GOT3 (cell line): ENCODE results near the gene LSG1.

ENCODE experiments used
- DNase-seq: peaks from one replicate; lab custom pipeline; 2025; ENCODE audit warnings: mixed read lengths; lab: John Stamatoyannopoulos, UW

Gene LSG1

DNA sequence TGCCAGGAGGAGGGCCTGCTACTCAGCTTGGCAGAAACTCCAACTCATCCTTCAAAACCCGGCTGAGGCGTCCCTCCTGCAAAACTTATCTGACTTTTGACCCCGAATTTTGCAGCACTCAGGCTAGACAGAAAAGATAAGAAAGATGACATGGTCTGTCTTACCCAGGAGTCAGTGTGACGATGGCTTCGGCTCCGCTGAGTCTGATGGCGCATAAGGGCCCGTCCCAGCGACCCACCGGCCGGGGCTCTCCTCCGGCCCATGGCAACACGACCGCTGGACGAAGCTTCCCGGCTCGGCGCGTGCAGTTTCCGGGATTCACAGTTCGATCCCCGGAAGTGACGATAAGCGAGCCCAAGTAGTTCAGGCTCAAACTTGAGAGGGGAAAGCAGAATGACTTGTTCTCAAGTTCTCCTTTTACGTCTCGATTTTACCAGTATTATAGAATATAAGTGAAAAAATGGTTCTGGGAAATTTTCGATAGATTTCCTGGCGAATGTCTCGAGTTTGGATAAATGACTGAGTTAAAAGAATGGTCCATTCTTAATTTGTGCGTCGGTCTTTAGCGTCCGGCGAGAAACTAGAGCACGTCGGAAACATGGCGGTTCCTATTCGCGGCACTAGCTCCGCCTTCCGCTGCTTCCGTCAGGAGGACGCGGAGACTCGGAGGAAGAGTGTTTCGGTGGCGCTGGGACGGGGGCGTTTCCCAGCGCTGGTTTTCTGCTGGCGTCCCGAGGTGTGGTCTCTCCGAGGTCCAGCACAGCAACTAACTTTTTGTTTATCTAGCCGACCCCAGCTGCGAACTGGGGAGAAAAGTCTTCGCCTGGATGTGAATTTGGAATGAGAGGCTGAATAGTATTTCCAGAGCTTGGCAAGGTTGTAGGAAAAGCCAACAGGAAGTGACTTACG, at the start of gene LSG1:
LSG1 (minus strand) TSS at position 292 of the 909 bp plus-strand sequence; CDS start at position 263, 29 bp downstream.
- DNase-seq: peak; percentile 79

DNA sequence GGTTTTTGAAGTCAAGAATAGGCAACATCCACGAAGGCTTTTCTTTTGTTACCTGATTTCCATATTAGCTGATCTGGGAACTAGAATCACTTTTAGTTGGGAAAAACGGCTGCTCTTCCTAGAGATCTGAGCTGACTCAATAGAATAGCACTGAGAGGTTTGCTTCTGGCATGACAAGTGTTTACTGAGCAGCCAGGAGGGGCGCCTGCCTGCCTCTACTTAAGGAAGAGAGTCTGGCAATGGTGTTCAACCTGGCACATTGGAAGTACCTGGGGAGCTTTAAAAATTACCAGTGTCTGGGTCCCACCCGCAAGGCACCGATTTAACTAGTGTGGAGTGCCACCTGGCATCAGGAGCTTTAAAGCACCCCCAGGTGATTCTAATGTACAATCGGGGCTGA, 48.1 kb upstream of the LSG1 start:
- no peak for DNase-seq

DNA sequence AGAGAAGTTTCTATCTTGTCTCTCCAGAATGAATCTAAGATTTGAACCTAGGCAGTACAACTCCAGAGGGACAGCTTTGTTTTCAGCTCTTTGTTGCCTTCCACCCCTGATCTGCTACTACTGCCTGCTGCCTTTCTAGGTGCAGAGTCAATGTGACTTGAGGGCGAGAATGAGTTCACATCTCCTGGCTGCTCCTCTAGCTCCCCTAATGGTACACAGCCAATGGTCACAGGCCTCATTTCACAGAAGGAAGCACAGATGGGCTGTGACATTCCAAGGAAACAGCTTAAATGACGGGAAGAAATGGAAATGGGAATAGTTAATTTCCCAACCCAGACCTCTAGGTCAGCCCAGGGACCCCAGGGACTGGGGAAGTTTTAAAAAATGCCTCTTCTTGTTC, 46.1 kb upstream of the LSG1 start:
- DNase-seq: no peak

DNA sequence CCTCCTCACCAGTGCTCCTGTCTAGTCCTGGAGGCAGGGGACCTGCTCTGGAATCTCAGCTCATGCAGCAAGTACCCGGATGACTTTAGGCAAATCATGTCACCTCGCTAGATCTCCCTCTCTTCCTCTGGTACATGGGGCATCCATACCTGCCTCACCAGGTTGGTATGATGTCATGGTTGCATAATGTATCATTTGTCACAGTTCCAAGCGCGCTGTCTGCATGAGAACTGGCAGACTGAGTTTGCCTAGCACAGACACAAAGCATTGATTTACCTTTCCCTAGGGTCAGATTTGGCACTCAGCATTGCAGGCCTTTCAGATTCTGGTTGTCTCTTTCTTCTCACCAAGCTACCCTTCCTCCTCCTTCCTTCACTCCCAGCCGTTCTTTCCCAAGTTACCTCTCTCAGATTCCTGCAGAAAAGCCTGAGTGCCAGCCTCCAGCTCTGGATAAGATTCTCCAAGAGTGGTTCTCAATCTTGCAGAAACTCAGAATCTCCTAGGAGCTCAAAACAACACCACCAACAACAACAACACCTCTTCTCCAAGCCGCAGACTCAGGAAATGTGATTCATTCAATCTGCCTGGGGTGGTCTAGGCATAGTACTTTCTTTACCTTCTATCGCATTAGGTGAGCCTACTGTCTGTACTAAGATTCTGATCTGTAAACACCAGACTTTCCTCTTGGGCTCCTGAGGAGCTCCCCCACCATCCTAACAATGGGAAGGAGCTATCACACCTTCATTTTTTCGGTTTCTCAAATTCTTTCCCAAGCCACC, 43.2 kb upstream of the LSG1 start:
- no peak for DNase-seq

DNA sequence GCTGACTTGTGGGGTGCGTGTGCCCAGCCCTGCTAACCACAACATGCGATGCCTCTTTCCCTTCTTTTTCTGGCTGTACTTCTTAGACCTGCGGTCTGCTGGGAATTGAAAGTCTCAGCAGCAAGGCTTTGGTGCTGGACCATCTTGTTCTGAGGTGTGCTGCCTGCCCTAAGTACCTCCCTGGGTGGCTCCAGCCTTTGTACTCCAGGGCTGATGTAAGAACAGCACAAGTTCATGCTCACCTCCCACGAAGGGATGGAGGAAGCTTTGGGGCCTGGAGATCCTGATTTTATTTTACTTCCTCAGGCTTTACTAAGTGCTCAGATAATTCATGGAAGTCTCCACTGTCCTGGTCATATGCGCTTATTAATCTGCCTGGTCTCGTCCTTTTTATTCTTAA, 42.6 kb upstream of the LSG1 start:
- DNase-seq: no peak

DNA sequence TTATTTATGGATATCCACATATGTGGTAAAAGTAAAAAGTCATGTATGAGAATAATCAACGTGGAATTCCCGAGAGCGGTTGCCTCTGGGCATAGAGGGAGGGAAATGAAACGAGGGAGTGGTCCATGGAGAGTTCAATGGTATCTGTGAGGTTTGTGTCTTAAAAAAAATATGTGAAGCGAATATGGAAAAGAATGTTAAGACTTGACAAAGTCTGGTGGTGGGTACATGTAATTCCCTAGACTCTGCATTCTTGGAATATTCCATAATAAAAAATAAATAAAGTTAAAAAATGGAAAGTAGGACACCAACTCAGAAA, 42.1 kb upstream of the LSG1 start:
- no peak for DNase-seq

DNA sequence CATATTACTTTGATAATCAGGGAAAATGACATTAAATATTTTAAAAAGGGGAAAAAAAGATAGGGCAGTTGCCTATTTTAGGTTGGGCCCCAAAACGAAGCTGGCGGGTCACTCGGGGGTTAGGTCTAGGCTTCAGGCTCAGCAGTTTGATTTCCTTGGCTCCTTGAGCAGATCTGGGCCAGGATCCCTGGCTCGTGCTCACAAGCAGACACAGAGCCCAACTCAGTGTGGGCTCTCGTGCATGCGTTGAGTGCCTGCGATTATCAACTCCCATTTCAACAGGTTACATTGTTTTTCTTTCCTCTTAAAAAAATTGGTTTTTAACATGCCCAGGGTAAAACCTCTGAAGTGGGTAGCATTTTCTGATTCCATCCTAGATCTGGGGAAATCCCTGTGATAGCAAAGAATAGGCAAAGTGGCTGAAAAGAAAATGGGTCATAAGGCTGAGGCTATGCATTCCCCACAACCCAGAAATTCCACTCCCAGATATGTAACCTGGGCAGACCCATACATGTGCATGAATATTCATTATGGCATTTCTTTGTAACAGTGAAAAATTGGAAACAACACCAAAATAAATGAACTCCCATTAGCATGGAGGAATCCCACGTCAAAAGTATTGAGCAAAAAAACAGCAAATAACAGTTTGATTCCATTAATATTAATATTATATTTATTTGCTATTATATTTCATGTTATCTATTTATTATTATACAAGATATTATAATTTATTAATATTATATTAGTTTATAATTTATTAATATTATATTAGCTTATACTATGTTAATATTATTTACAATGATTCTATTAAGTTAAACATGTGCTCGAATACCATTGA, 41.5 kb upstream of the LSG1 start:
- DNase-seq: no peak

DNA sequence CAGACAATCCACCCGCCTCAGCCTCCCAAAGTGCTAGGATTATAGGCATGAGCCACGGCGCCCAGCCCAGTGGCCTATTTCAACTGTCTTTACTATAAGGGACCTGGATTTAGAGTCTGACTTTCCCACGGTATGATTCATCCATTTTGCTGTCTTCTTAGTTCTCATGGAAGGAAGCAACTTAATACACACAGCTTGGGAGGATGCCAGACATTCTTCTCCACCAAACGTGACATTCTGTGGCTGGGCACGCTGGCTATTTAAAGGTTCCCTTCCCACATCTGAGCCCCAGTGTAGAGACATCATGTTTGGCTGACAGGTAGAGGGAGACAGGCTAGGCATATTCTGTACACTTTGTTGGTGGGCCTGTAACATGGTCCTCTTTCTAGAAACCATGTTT, 39.9 kb upstream of the LSG1 start:
- no peak for DNase-seq

DNA sequence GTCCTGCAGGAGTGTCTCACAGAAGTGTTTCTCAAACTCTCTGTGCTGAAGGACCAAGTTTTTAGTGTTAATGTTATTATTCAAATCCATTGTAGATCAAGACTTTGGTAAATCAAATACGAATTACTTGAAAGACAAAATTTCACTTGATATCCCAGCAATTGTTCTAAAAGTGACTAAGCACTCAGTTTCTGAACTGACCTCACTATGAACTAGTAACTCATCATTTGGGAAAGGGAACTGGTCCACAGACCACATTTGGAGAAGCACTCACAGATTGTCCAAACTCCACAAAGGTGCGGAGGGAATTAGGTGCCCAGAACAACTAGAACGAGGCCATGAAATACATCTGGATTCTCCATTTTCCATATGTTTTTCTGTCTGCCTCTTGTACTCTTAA, 39.3 kb upstream of the LSG1 start:
- no peak for DNase-seq

DNA sequence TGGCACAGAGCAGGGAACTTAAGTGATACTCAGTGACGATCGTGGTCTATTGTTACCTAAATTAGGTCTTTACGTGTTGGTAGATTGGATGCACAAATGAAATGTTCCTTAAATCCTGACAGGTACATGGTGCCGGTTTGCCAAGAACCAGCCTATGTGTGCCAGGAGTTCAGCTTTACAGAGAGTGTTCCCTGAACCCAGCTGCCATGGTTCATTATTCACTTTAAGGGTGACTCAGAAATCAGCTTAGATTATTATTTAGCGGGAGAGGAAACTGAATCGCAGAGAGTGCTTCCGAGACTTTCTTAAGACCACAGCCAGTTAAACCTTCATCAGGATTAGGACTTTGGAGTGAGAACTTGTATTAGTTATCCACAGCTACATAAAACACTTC, 35.2 kb upstream of the LSG1 start:
- no peak for DNase-seq

DNA sequence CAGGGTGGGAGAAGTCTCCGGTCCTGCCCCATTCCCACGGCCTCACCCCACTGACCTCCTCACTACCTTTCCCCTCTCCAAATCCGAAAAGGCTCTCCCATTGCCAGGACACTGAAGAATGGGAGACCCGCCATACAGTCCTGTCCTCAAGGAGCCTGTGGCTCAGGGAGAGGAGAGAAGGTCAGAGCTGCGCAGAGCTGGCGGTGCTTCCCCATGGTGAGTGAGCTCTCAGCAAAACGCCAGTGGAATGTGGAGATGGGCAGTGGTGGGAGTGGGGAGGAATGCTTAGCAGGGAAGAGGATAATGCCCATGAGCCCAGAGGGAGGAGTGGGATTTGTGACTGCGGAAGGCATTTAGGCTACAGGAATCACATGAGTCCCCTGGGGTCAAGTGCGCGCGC, 33.8 kb upstream of the LSG1 start:
- DNase-seq: no peak

DNA sequence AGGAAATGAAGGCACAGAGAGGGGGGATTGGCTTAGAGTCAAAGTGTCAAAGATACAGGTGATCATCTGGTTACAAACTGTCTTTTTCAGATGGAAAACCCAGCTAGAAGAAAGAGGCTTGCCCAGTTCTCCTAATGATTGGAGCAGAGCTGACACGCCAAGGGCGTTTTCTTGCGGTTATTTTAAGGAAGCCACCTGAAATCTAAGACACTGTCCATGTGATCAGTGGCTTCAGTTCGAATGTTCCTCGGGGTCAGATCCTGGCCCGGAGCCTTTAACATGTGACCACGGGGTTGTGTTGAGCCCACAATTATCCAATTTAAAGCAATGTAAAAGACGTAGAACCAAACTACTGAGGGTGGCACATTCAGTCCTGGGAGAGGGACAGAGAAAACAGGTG, 33.2 kb upstream of the LSG1 start:
- no peak for DNase-seq

DNA sequence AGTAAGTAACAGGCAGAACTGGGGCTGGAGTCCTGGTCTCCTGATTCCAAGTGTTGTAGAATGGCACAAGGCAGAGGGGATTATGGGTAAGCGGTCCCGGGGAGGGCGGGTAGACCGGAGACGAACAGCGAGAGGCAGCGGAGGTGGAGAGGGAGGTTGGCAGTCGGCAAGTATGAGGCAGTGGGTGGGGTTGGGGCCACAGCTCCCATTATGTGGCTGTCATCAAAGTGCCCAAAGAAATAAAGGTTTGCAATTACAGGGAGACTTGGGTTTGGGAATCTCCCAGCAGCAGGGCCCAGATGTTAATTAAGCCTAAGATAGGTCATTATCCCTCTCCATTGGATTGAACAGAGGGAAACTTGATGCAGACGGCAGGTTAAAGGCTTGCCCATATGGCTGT, 30.6 kb upstream of the LSG1 start:
- DNase-seq: no peak

DNA sequence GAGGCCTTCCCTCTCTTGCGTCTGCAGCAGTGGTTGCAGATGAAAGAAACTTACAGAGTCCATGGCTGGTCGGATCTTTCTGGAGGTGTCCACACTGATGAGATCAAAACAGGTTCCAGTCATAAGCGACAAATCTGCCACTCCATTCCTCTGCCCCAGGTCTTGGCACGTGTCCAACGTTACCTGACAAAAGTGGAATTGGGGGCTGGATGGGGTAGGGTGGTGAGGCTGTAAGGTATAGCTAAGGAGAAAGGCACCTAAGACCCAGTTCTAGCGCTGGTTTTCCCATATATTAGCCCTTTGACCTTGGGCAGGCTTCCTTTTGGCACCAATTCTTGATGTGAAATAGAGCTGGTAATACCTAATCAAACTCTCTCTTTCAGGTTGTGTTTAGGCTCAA, 24.7 kb upstream of the LSG1 start:
- DNase-seq: no peak

DNA sequence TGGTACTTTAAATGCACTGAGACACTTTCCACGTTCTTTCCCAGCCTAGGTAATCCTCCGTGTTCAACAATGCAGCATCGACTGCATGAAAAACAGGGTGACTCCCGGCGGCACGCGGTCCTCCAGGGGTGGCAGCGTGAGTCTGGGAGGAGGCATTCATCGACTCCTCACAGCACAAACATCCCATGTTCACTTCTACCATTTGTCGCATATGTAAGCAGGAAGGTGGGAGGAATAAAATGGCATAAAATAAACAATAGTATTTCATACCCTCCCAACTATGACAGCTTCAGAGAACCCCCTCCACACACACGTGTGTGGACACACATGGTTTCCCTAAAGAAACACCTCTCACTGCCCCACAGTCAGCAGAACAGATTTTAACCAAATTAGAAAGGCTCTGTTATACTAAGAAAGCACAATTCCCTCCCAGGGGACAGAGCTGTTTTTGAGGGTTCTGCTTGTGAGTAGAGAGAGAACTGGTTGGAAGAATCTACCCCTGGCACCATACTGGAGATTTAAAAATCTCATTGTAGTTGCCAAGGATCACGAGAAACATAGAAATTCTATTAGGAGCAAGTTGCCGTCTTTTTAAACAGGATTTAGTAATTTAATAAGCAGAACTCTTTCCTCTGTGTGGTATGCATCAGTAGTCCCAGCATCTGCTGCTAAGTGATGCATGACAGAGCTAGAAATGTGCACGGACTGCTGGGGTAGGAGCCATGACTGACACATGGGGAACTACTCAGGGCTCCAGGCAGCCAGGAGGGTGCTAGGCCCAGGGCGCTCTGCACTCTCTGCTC, 19.7 kb upstream of the LSG1 start:
- no peak for DNase-seq

DNA sequence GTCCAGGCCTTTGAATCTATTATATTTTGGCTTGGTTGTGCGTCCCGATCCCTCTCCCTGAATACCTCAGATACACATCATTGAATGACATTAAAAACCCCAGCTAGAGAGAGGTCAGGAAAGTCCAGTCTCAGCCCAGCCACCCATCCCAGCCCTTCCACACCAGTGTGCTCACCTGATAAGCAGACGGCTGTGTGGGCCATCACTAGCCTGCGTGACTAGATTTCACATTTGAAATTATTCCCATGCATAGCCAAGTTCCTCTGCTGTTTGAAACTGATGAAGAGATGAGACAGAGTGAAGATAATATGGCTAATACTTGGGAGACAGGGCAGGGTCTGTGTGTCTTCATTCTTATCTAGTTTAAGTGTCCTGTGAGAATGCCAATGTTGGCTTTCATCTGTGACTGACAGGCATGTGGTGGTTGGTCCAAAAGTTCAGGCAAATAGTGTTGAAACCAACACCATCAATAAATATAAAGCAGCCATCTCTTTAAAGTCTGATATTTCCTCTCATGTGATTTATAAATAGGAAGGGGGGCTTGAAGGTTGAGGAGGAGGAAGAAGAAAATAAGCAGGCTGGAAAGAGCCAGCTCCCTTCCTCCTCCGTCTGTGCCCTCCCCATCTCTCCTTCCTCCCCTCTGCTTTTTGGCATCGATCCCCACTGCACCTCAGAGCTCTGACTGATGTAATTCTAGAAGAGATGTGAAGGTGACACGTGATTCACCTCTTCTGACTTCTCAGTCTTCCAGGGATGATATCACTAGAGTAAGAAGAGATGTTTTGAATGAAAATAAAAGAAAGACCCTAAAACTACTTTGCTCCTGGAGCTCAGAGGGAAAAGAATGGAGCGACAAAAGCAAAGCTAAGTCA, 18.7 kb upstream of the LSG1 start:
- no peak for DNase-seq

DNA sequence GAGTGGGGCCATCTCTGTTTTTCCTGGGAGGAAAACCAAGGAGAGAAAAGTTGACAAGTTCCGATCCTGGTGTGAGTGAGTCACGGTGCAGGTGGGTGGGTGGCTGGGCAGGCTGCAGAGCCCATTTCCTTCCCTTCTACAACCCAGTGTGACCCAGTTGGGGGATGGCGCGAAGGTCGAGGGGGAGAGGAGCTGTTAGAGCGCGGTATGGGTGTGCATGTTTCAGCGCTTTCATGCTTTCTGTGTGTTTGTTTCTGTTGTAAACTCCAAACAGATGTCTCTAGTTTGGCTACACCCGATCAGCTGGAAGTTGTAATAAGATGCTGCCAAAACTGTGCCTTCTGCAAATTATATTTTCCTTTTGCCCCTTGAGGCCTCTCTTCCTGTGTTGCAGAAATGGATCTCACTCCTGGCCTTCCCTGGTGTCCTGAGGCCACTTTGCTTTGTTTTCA, 17.5 kb upstream of the LSG1 start:
- no peak for DNase-seq

DNA sequence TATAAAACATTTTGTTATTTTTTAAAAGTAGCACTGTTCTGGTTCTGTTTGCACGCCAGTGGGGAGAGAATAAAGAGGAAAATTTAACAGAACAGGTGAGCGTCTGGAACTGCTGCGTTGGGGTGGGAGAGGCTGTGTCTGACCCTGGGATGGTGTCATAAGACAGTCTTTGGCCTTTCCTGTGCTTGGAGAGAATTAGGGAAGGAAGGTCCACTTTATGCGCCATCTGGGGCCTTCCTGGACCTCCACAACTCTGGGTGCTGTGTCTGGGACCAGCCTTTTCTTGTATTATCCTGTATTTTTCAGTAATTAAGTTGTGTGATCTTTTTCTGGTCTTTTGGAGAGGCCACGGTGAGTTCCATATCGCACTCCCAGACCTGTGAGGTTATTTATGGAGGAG, 17.0 kb upstream of the LSG1 start:
- DNase-seq: no peak

DNA sequence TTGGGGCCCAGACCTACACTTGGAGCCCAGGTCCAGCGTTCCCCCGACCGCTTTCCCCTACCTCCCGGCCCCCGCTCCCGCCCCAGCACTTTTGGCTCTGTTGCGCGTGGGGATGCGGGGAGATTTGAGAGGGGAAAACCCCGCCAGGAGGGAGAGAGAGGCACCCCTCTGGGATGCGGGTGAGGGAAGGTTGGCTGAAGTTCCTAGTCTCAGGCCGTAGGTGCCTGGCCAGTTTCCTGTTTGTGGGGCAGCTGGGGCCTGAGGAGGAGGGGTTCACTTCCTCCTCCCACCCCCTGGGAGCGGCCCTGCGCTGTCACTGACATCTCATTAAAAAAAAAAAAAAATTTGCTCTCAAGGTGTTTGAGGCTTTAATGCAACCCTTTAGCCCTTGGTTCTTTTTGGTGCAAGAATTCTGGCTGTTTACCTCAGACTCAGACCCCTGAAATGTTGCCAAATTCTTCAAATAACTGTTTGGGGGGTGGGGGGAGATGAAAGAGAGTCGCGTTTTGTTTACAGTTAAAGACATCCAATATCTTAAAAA, 16.3 kb upstream of the LSG1 start:
- DNase-seq: no peak

DNA sequence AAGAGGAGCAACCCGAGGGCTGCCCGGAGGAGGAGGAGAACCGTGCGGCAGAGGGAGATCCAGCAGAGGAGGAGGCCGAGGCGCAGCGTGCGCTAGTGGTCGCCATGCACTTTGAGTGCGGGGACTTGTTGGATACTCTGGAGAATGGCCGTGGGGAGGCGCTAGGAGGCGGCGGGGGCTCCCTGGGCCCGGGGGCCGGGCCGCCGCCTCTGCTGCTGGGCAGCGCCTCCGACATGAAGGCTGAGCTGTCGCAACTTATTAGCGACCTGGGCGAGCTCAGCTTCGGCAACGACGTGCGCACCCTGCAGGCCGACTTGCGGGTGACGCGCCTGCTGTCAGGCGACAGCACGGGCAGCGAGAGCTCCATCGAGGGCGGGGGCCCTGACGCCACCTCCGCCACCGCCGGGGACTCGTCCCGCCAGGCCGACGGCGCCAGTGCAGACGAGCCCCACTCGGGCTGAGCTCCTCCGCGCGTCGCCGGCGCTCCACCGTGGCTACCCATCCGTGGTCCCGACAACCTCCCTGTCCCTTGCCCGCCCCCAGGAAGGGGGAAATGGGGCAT, 15.7 kb upstream of the LSG1 start:
- DNase-seq: no peak
